GM12873 (cell line): ENCODE measurements around the gene RAD23B.

Experiments
- CTCF ChIP-seq: IDR thresholded peaks from 2 replicates; pipeline ENCODE4 v1.5.1; 2012; ENCODE audit warnings: low read depth, mild to moderate bottlenecking, moderate library complexity, low read length, control low read depth; ENCODE audit not compliant: insufficient read depth; ENCODE audit errors: missing control alignments

Gene RAD23B

GRCh38 chr9:107246259-107247254 is 36.5 kb upstream of the RAD23B start:
- no peak for TF ChIP-seq CTCF

GRCh38 chr9:107248714-107249113 is 34.4 kb upstream of the RAD23B start:
- no peak for TF ChIP-seq CTCF

- TF ChIP-seq CTCF, result no peak
These were observed 33.9 kb upstream of the RAD23B start for GRCh38 chr9:107249131-107249533.

- no peak for TF ChIP-seq CTCF
These were observed 33.3 kb upstream of the RAD23B start for GRCh38 chr9:107249665-107250285.

- TF ChIP-seq CTCF, result no peak
These were observed 31.2 kb upstream of the RAD23B start for GRCh38 chr9:107251756-107252322.

- no peak for TF ChIP-seq CTCF
These were observed 24.2 kb upstream of the RAD23B start for GRCh38 chr9:107258919-107259318.

- no peak for TF ChIP-seq CTCF
These were observed 22.5 kb upstream of the RAD23B start for GRCh38 chr9:107260437-107261081.
